ENCODE measurements around the gene TMEM131L.

GRCh38 chr4:153589703-153590595, 123.8 kb downstream of the TMEM131L start:
- TF ChIP-seq EZH2 (IDR thresholded peaks at IDR 0.05; ENCODE audit: low read length) (no peak), CTCF (optimal IDR thresholded peaks at IDR 0.05 in 1 of 3, IDR thresholded peaks at IDR 0.05 in 1 of 3, conservative IDR thresholded peaks at IDR 0.05 in 1 of 3; ENCODE audit: extremely low read depth in 1 of 3, insufficient read depth in 2 of 3, low read length in 3 of 3) (no peak)

All from keratinocyte (primary cell).